Vein endothelial cell (primary cell): ENCODE data around the gene ZNF200. TPM values are rescaled to one million over a fixed set of nuclear protein-coding genes. Genes with fewer than 3 reads are reported as not detected.

Source experiments
- total RNA-seq: library from RNA; depleted of rRNA; stranded (reverse); fragments of >200 nt; gene quantifications from 2 replicates; pipeline ENCODE4 v1.2.3, GENCODE V29; 2012

Gene ZNF200, protein sequence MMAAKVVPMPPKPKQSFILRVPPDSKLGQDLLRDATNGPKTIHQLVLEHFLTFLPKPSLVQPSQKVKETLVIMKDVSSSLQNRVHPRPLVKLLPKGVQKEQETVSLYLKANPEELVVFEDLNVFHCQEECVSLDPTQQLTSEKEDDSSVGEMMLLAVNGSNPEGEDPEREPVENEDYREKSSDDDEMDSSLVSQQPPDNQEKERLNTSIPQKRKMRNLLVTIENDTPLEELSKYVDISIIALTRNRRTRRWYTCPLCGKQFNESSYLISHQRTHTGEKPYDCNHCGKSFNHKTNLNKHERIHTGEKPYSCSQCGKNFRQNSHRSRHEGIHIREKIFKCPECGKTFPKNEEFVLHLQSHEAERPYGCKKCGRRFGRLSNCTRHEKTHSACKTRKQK
- total RNA-seq, result 12.7 and 13.5 TPM in 2 replicates

GRCh38 chr16:3234857-3235561, at the start of gene ZNF200:
Gene ZNF200 (minus strand): TSS chr16:3235158. CDS start chr16:3233755, 1,403 bp downstream.

GRCh38 chr16:3282730-3283542, 48.0 kb upstream of the ZNF200 start, which contains the start of gene ZNF263:
Gene ZNF263 (plus strand): TSS chr16:3283491. CDS start chr16:3283819, 328 bp downstream.

DNA sequence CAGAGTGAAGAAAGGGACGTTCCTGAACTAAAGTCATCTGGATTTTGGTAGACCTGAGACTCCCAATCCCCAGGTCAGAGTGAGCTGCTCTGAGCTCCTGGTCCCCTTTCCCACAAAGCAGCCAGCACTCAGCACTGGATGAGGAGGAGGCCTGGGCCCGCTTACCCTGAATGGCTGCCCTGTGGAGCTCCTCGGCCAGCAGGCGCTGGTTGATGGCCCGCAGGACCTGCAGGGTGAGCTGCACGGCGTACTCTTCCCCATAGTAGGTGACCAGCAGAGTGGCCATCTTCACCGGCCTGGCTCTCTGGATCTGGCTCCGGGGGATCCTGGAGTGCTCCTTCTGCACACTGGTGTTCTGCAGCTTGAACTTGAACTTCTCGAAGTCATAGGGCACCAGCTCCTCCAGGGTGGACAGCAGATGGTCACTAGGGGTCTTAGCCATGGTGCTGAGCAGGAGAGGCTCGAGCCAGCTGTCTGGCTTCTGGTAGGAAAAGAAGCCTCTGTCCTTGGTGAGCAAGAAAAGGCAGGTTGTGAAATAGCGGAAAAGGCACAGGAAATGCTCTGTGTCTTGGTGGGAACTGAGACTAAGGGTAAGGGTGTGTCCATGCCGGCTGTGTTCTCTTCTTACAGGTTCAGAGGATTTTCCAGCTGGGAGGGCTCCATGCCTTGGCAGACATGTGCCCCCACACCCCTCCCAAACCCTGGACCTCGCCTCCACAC, 21.3 kb upstream of the ZNF200 start, which contains the start of gene MEFV:
Gene MEFV (minus strand): TSS at position 488 of the 720 bp plus-strand sequence. CDS start 46 bp downstream, at position 442.

GRCh38 chr16:3187798-3188674, 46.9 kb downstream of the ZNF200 start, which contains the start of gene OR1F1:
Gene OR1F1 (plus strand): TSS chr16:3188204.

Other genes with a start within 250 kb of the ZNF200 start
- gene CLDN9, start 222.2 kb downstream of the ZNF200 start, total RNA-seq, result not detected in 2 replicates
- gene CLDN6, start 217.0 kb downstream of the ZNF200 start, total RNA-seq, result under 0.01 TPM in 1 of 2 replicates, not detected in the other
- gene TNFRSF12A, start 214.8 kb downstream of the ZNF200 start, total RNA-seq, result 116 and 149 TPM in 2 replicates
- 6.8 and 19.9 TPM in 2 replicates for gene HCFC1R1, start 211.2 kb downstream of the ZNF200 start, total RNA-seq
- gene THOC6, start 211.1 kb downstream of the ZNF200 start, total RNA-seq, result 24.8 and 35.3 TPM in 2 replicates
- not detected in 2 replicates for gene BICDL2, start 198.2 kb downstream of the ZNF200 start, total RNA-seq
- gene MMP25, start 188.6 kb downstream of the ZNF200 start, total RNA-seq, result under 0.01 and 0.10 TPM in 2 replicates
- gene IL32, start 169.5 kb downstream of the ZNF200 start, total RNA-seq, result 101 and 214 TPM in 2 replicates
- not detected in 2 replicates for gene ZSCAN10, start 135.9 kb downstream of the ZNF200 start, total RNA-seq
- 21.4 and 35.3 TPM in 2 replicates for gene ZNF205, start 122.6 kb downstream of the ZNF200 start, total RNA-seq
- gene ZNF213, start 100.1 kb downstream of the ZNF200 start, total RNA-seq, result 4.8 and 5.6 TPM in 2 replicates
- gene OR1F1, start 47.0 kb downstream of the ZNF200 start, total RNA-seq, result 0.33 TPM in 1 of 2 replicates, not detected in the other
- not detected in 2 replicates for gene MEFV, start 21.5 kb upstream of the ZNF200 start, total RNA-seq
- gene ZNF263, start 48.3 kb upstream of the ZNF200 start, total RNA-seq, result 46.0 and 55.9 TPM in 2 replicates
- 3.6 and 5.1 TPM in 2 replicates for gene TIGD7, start 70.3 kb upstream of the ZNF200 start, total RNA-seq
- 24.8 and 25.5 TPM in 2 replicates for gene ZNF75A, start 70.3 kb upstream of the ZNF200 start, total RNA-seq
- not detected in 2 replicates for gene OR2C1, start 120.7 kb upstream of the ZNF200 start, total RNA-seq
- gene ZSCAN32, start 165.8 kb upstream of the ZNF200 start, total RNA-seq, result 11.4 and 13.7 TPM in 2 replicates
- 9.6 and 10.8 TPM in 2 replicates for gene ZNF174, start 166.1 kb upstream of the ZNF200 start, total RNA-seq
- 2.5 and 2.9 TPM in 2 replicates for gene ZNF597, start 208.3 kb upstream of the ZNF200 start, total RNA-seq
- 19.3 and 21.2 TPM in 2 replicates for gene NAA60, start 208.5 kb upstream of the ZNF200 start, total RNA-seq